GM15510 (cell line): ENCODE measurements around the gene LZTS3.

Experiments used
- POLR2A ChIP-seq: IDR thresholded peaks from 3 replicates; pipeline ENCODE4 v1.6.1; 2011; ENCODE audit warnings: borderline replicate concordance; ENCODE audit not compliant: insufficient read length; ENCODE audit errors: extremely low read depth

Gene LZTS3

GRCh38 chr20:3129094-3129493, 44.3 kb downstream of the LZTS3 start:
- TF ChIP-seq POLR2A = no peak

GRCh38 chr20:3128275-3128984, 44.9 kb downstream of the LZTS3 start:
- no peak for TF ChIP-seq POLR2A

GRCh38 chr20:3126527-3126859, 46.9 kb downstream of the LZTS3 start:
- no peak for TF ChIP-seq POLR2A

DNA sequence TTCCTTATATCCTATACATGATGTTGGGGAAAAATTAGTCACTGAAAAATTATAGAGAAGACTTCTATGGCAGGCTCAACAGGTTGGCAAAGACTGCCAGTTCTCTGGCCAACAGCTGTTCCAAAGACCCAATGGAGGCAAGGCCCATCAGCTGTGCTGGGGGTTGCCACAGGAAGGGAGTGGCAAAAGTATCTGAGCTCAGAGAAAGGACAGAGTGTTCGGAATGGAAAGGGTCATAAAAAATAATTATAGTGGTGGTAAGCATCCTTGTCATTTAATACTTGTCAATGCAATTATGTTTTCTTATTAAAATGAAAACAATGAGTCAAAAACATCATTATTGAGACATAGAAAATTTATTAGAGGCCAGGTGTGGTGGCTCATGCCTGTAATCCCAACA, 49.8 kb downstream of the LZTS3 start:
- no peak for TF ChIP-seq POLR2A

GRCh38 chr20:3121955-3122610, 51.3 kb downstream of the LZTS3 start:
- no peak for TF ChIP-seq POLR2A

- no peak for TF ChIP-seq POLR2A
Measured at GRCh38 chr20:3121271-3121911, 52.0 kb downstream of the LZTS3 start.

- TF ChIP-seq POLR2A = no peak
Measured at GRCh38 chr20:3119044-3119443, 54.3 kb downstream of the LZTS3 start.

DNA sequence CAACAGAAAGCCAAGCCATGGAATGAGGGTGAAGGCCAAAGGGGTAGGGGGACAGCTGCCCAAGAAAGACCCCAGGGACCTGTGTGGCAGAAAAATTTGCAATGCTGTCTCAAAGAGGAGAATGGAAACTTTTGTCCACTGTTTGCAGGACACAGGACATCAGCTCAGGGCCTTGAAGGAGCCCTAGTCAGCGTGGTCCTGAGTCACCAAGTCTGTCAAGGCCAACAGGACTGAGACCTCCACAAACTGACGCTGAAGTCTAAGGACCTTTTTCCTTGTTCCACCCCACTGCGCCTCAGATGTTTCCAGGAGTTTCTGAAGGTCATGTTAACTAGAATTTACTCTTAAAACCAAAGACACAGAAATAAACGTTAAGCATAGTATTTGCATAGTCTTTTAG, 57.0 kb downstream of the LZTS3 start:
- no peak for TF ChIP-seq POLR2A

- TF ChIP-seq POLR2A = no peak
Measured at GRCh38 chr20:3115190-3116107, 57.9 kb downstream of the LZTS3 start.
